ENCODE results near the gene TMEM242. TPM values are rescaled to one million over a fixed set of nuclear protein-coding genes. Genes with fewer than 3 reads are reported as not detected.

The TMEM242 gene
- total and polyA plus RNA-seq, 2 of the 8 experiments (the other 6 are each of a cell fraction or from before 2014, with no cell fraction given) = 2.4 to 9.0 TPM

GRCh38 chr6:157300006-157300405 lies 23.3 kb downstream of the TMEM242 start:
- H2BK20ac ChIP-seq (ENCODE audit: low read length) = no peak overlapping the region

More at GRCh38 chr6:157300006-157300405, 23.3 kb downstream of the TMEM242 start:
- Histone ChIP-seq H3K23me2 (ENCODE audit: low read depth, low read length) (no peaks in the 10 kb centered on the region), H2BK15ac (ENCODE audit: low read length) (no peak overlapping the region), H3K4me3 (ENCODE audit: extremely low read depth in 1 of 4, insufficient read depth in 2 of 4, low read depth in 3 of 4, low read length in 4 of 4) (no peak overlapping the region), H4K91ac (replicated peaks; ENCODE audit: insufficient read length, low read length) (no peak overlapping the region), H2BK5ac (ENCODE audit: low read depth, low read length) (no peak overlapping the region), H3K23ac (ENCODE audit: insufficient read length) (no peak overlapping the region), H3K4me1 (replicated peaks in 1 of 4; ENCODE audit: control insufficient read depth in 3 of 4, insufficient read depth in 4 of 4, low read length in 3 of 4) (peaks cover 0 to 4% (median 3%) of the 10 kb centered on the region in 4 experiments; a peak in 4 of 7 replicates), H3K14ac (ENCODE audit: insufficient read length) (no peak overlapping the region), H3K79me2 (ENCODE audit: control insufficient read depth in 1 of 2, insufficient read depth in 2 of 2, low read length in 2 of 2) (peaks cover 0 to 2% of the 10 kb centered on the region in 2 experiments; a peak in 1 of 4 replicates), H4K8ac (ENCODE audit: extremely low read depth, insufficient read depth, low read length) (no peak overlapping the region), H2BK120ac (replicated peaks; ENCODE audit: low read depth, low read length) (no peak overlapping the region), H3K4ac (replicated peaks; ENCODE audit: insufficient read length, low read depth, low read length) (no peak overlapping the region), H3K18ac (ENCODE audit: extremely low read depth, low read length) (no peak overlapping the region), H4K20me1 (replicated peaks in 1 of 2; ENCODE audit: control insufficient read depth in 1 of 2, insufficient read depth in 2 of 2, low read length in 2 of 2) (no peaks in the 10 kb centered on the region), H3K27me3 (replicated peaks in 1 of 4; ENCODE audit: control insufficient read depth in 3 of 4, extremely low read depth in 1 of 4, insufficient read depth in 3 of 4, low read length in 3 of 4) (no peaks in the 10 kb centered on the region), H2AFZ (ENCODE audit: low read length) (no peak overlapping the region), H3K36me3 (ENCODE audit: control insufficient read depth in 2 of 4, insufficient read depth in 4 of 4, low read length in 3 of 4) (no peaks in the 10 kb centered on the region), H3K4me2 (ENCODE audit: insufficient read depth in 1 of 2, low read depth in 2 of 2, low read length in 2 of 2) (no peak overlapping the region), H3K79me1 (ENCODE audit: low read depth, low read length) (no peaks in the 10 kb centered on the region; the same call in 1 of the 2 replicates), H2AK5ac (ENCODE audit: low read depth, low read length) (no peak overlapping the region), H4K5ac (ENCODE audit: insufficient read length, low read depth, low read length) (no peak overlapping the region), H2BK12ac (ENCODE audit: low read depth, low read length) (no peak overlapping the region), H3K27ac (ENCODE audit: low read depth, low read length) (no peak overlapping the region), H3K9me3 (ENCODE audit: insufficient read depth in 2 of 2, low read depth in 1 of 2, low read length in 1 of 2) (no peaks in the 10 kb centered on the region), H3K56ac (replicated peaks; ENCODE audit: insufficient read length, low read depth, low read length) (no peak overlapping the region), H3K9ac (replicated peaks in 1 of 4; ENCODE audit: extremely low read depth in 1 of 4, low read depth in 3 of 4, low read length in 3 of 4) (no peak overlapping the region)
- POLR2A ChIA-PET (ENCODE audit: partially characterized antibody) = interaction anchor here (2.8 kb wide), 1 partner anchor 12 kb away, joined by 7 read pairs; no protein-coding TSS in a partner anchor
- TF ChIP-seq KDM1A (IDR thresholded peaks at IDR 0.05; ENCODE audit: borderline replicate concordance, low read length) (no peak), CHD2 (IDR thresholded peaks at IDR 0.05; ENCODE audit: low read length) (no peak)
- 93% methylated on average over 15 of the region's 20 CpGs; no CpG with 5 or more reads in 1 of the 2 experiments for WGBS, 2 experiments (ENCODE audit: extremely low coverage in 1 of 2, insufficient coverage in 1 of 2, insufficient read length in 1 of 2, insufficient replicate concordance in 2 of 2, low coverage in 1 of 2, low lambda C conversion rate in 2 of 2, missing lambda C conversion rate in 1 of 2)
- DNase-seq (ENCODE audit: low read depth in 1 of 2, low spot score in 2 of 2) (no peak), FAIRE-seq (no peak)
- CTCF ChIA-PET (ENCODE audit: partially characterized antibody) = no interaction called here

Measured in H1 (cell line).